HG03095 (cell line): ENCODE measurements around the gene MARVELD3.

Source experiments
- ATAC-seq: cut with Tn5 transposase; IDR thresholded peaks from one replicate; pipeline ENCODE4 v1.9.1; 2021; ENCODE audit warnings: moderate library complexity; ENCODE audit not compliant: unreplicated experiment

MARVELD3 gene

DNA sequence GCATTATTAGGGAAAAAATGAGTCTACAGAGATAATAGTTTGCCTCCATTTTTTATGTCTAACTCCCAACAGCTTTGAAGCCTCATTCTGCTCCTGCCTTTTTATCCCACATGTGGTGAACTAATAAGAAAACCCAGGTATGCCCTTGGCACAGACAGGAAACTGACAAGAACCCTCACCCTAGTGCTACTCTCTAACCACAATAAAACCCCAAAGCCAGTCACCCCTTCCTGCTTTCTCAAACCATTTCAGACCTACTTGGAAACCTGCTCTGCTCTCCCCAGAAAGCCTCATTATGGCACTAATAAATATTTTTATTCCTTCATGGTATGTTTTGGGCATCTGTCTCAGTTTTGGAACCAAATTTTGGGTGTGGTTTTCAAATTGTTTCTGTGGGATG lies 3.9 kb upstream of the MARVELD3 start:
- no peak for ATAC-seq

GRCh38 chr16:71623597-71623996 lies 2.4 kb upstream of the MARVELD3 start:
- no peak for ATAC-seq

DNA sequence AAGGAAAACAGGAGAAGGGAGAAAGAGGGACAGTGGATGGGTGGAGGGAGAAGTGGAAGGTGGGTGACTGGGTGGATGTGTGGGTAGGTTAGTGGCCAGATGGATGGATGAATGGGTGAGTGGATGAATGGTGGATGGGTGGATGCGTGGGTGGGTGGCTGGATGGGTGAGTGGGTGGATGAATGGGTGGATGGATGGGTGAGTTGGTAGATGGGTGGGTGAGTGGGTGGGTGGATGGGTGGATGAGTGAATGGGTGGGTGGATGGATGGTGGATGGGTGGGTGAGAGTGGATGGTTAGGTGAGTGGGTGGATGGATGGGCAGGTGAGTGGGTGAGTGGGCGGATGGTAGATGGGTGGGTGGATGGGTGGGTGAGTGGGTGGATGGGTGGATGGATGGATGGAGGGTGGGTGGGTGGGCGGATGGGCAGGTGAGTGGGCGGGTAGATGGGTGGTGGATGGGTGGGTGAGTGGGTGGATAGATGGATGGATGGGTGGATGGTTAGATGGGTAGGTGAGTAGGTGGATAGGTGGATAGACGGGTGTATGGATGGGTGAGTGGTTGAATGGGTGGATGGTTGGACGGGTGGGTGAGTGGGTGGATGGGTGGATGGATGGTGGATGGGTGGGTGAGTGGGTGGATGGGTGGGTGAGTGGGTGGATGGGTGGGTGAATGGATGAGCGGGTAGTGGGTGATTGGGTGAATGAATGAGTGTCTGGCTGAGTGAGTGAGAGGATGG lies 702 bp upstream of the MARVELD3 start:
- ATAC-seq = no peak

- no peak for ATAC-seq
Measured at GRCh38 chr16:71626858-71627213, 852 bp downstream of the MARVELD3 start.

DNA sequence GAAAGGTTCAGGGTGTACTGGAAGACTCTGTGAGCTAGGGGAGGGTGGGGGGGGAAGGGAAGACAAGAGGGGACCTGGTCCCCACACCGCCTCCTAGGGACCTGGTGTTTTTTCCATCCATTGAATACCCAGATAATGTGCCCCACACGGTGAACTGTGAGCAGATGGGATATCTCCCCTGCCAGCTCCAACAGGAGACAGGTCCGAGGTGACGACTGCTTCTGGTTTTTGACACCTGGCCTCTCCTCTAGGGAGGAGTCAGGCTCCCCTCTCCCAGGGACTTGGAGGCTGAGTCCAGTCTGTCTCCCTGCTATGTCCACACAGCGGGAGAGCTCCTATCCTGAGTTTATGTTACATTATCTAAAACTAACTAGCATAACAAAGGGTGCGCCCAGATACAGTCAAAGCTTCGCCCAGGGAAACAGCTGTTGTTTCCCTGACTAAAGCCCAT lies 1.8 kb downstream of the MARVELD3 start:
- ATAC-seq = no peak

DNA sequence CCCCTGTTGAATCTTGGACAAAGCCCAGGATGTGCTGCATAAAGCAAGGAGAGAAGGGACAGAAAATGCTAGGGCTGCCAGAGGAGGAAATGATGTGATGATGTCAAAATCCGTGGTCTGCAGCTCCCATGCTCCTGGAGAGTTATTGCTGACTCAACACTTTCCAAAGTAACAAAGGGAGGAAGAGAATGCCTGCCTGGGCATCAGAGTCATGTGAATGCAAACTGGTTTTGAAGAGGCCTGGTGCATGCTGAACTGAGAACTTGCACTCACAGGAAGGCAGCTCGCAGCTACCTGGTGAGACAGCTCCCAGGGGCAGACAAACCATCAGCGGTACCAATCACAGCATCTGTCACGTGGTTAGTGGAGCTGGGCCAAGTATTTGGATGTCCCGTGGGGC lies 2.8 kb downstream of the MARVELD3 start:
- ATAC-seq = no peak

GRCh38 chr16:71629278-71630016 lies 3.5 kb downstream of the MARVELD3 start:
- no peak for ATAC-seq

DNA sequence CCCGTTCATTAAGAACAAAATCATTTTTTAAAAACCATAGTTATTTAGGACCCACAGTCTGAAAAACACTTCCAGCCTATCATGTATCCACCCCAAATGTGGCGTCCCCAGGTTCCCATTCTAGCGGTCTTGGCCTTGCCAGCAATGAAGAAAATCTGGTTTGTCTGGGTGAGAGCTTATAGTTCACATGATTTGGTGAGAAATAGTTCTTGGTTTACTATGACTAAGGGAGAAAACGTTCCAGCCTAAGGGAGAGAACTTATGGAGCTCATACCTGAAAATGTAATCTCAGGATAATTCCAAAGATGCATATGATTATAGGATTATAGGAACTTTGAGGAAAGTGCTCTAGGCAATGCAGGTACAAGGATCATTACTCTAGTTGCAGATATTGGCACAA lies 4.8 kb downstream of the MARVELD3 start:
- no peak for ATAC-seq

GRCh38 chr16:71631776-71632175 lies 5.8 kb downstream of the MARVELD3 start:
- ATAC-seq = no peak

DNA sequence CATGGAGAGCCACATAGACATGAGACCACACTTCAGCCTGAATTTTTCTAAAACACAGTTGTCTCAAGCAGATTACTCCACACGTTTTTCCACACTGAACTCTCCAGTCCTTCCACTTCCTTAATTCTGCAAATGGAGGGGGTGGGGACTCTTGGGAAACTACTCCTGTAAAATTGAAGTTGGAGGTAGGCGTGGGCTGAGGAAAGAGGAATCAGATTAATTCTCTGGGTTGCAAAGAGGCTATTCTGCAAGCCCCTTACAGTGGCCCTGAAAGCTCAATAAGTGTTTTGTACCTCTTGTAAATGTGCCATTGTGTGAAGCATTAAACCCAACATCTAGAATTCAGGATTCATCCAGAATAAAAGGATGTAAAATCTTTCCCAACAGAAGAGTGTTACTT lies 9.6 kb downstream of the MARVELD3 start:
- ATAC-seq = no peak

- ATAC-seq = no peak
Measured at GRCh38 chr16:71637398-71637797, 11.4 kb downstream of the MARVELD3 start.

DNA sequence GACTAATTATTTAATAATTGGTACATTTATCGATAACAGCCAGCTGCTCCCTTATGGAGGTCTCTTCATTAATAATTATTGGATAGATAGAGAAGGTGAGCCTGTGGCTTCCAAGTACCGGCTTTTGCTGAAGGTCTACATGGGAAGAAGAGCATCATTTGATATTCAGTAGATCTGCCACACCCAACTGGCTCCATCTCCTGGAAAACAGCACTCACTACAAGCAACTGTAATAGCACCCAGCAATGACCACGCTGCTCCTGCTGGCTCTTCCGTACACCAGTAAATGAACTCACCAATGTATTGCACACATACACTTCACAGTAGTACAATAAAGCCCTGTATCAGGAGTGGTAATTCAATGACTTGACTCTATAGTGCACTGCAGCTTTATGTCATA lies 19.5 kb downstream of the MARVELD3 start:
- ATAC-seq = no peak

DNA sequence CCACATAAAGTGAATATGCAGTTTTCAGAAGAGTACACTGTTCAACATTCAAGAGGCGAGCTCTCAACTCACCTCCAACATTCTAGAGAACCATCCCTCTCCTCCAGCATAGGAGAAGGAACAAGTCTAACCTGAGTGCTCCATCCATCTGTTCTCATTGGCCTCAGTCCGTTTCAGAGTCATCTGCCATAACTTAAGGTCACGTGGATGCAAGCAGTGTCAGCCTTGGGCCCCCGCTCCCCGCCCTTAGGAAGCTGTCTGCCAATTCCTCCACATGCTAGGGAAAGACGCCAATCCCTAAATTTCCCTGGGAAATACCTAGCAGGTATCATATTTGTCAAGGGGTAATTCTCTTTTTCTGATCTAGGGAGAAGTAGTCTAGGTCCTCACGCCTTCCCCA lies 21.4 kb downstream of the MARVELD3 start:
- ATAC-seq = no peak

- ATAC-seq = no peak
Measured at GRCh38 chr16:71648162-71648561, 22.2 kb downstream of the MARVELD3 start.

- no peak for ATAC-seq
Measured at GRCh38 chr16:71648921-71649320, 22.9 kb downstream of the MARVELD3 start.

- ATAC-seq = no peak
Measured at GRCh38 chr16:71649704-71650103, 23.7 kb downstream of the MARVELD3 start.

GRCh38 chr16:71658771-71659170 lies 32.8 kb downstream of the MARVELD3 start:
- no peak for ATAC-seq

DNA sequence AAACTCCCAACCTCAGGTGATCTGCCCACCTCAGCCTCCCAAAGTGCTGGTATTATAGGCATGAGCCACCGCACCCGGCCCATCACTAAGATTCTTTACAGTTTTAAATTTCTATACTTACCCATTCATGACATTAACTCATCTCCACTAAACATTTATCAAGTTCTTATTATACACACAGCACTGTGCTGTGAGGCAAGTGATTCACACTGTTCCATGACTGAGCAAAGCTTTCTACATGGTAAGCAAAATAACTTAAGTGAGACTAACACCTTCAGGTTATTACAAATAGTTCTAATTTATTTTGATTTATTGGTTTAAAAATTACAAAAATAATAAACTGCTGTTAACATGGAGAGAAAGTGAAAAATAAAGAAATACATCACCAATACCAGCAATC lies 33.5 kb downstream of the MARVELD3 start:
- ATAC-seq = no peak

- ATAC-seq = no peak
Measured at GRCh38 chr16:71666264-71666663, 40.3 kb downstream of the MARVELD3 start.

GRCh38 chr16:71666928-71667707 lies 41.1 kb downstream of the MARVELD3 start:
- no peak for ATAC-seq

DNA sequence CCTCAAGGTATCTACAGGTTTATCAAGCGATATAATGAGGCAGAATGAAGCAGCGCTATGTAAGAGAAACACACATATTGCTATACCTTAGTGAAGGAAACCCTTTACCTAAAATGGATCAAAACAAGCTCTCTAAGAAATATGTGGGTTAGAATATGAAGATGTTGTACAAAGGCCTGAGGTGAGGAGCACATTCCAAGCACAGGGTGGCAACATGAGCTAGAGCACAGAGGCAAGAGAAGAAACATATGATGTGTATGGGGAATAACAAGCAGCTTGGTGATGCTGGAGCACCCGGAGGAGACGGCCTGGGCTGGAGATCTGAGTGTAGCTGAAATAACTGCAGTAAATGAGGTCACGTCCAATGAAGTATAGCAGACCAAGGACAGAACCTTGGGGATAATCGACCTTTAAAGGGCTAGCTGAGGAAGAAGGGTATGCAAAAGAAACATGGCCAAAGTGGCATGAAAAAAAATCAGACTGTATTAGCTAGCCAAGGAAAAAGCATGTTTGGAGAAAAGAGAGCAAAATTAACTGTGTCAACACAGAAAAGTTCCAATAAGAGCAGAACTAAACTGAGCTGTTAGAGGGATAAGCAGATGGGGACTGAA lies 44.0 kb downstream of the MARVELD3 start:
- ATAC-seq = no peak
